Thyroid gland (tissue), 4 donors: Measurements from ENCODE around the gene NR1H2.

ENCODE experiments used
- CTCF ChIP-seq, 6 experiments: fragments of 200-600 bp in 3 of 6; fragments of 450-650 bp in 3 of 6; sonication (generic) in 3 of 6; IDR thresholded peaks; one replicate each; pipeline ENCODE4 v1.5.1; 2016 to 2019; ENCODE audit warnings: antibody characterized with exemption in 6 of 6, mild to moderate bottlenecking in 2 of 6, inconsistent platforms in 1 of 6, moderate library complexity in 1 of 6
- POLR2A ChIP-seq, 2 donors: fragments of 450-650 bp; IDR thresholded peaks; one replicate each; pipeline ENCODE4 v1.6.1; 2017; ENCODE audit warnings: antibody characterized with exemption in 2 of 2, mild to moderate bottlenecking in 2 of 2, moderate library complexity in 1 of 2

GRCh38 chr19:50383852-50384684 lies 7.8 kb downstream of the NR1H2 start, which contains the start of gene POLD1:
- TF ChIP-seq POLR2A (IDR thresholded peaks at IDR 0.05) (peak in 1 of 2 donors; percentile 35), CTCF (IDR thresholded peaks at IDR 0.05) (no peak)
